GF-D8 (cell line): ENCODE measurements around the gene TRAF3.

Experiments
- DNase-seq: peaks from one replicate; lab custom pipeline; 2025; lab: John Stamatoyannopoulos, UW

TRAF3 gene

GRCh38 chr14:102908766-102909455, 131.7 kb downstream of the TRAF3 start:
- DNase-seq, result no peak

GRCh38 chr14:102909462-102909861, 132.2 kb downstream of the TRAF3 start:
- no peak for DNase-seq

- no peak for DNase-seq
These were observed 132.7 kb downstream of the TRAF3 start for GRCh38 chr14:102909911-102910310.

- DNase-seq, result no peak
These were observed 133.2 kb downstream of the TRAF3 start for GRCh38 chr14:102910442-102910841.

- no peak for DNase-seq
These were observed 134.3 kb downstream of the TRAF3 start for GRCh38 chr14:102911541-102911951.

GRCh38 chr14:102911991-102912761, 134.9 kb downstream of the TRAF3 start:
- DNase-seq, result no peak

- no peak for DNase-seq
These were observed 136.3 kb downstream of the TRAF3 start for GRCh38 chr14:102913341-102914211.

- DNase-seq, result no peak
These were observed 137.4 kb downstream of the TRAF3 start for GRCh38 chr14:102914474-102915291.

- DNase-seq, result no peak
These were observed 138.3 kb downstream of the TRAF3 start for GRCh38 chr14:102915292-102916110.

- DNase-seq, result no peak
These were observed 139.3 kb downstream of the TRAF3 start for GRCh38 chr14:102916347-102917055.

- DNase-seq, result no peak
These were observed 139.8 kb downstream of the TRAF3 start for GRCh38 chr14:102917056-102917385.

GRCh38 chr14:102917469-102918211, 140.4 kb downstream of the TRAF3 start:
- no peak for DNase-seq

GRCh38 chr14:102918438-102918837, 141.2 kb downstream of the TRAF3 start:
- no peak for DNase-seq

GRCh38 chr14:102920273-102920997, 143.2 kb downstream of the TRAF3 start:
- DNase-seq, result no peak

- no peak for DNase-seq
These were observed 143.7 kb downstream of the TRAF3 start for GRCh38 chr14:102920998-102921304.

GRCh38 chr14:102922490-102923200, 145.4 kb downstream of the TRAF3 start, which contains the start of gene AMN:
Gene AMN (plus strand): TSS chr14:102922663. CDS start chr14:102922689, 26 bp downstream.
- DNase-seq, result no peak

- DNase-seq, result no peak
These were observed 146.1 kb downstream of the TRAF3 start for GRCh38 chr14:102923201-102923924.
